ENCODE results near the gene RNF212. TPM values are rescaled to one million over a fixed set of nuclear protein-coding genes. Genes with fewer than 3 reads are reported as not detected.

RNF212 gene
- total RNA-seq, 2 donors from 2014 or later: 2.3 to 2.5 TPM

GRCh38 chr4:1093391-1094335, 19.7 kb downstream of the RNF212 start:
- no peaks in the 10 kb centered on the region for H3K9me3 ChIP-seq
- H3K27me3 ChIP-seq: no peaks in the 10 kb centered on the region
- H3K36me3 ChIP-seq: no peaks in the 10 kb centered on the region
- intact Hi-C loops (cut with DNase I): no loop called here
- no peak for TF ChIP-seq CTCF (IDR thresholded peaks at IDR 0.05)
- DNase-seq: no peak
- no peak overlapping the region for H3K27ac ChIP-seq
- no peak overlapping the region for H3K9ac ChIP-seq (ENCODE audit: low read depth in 2 of 2, low read length in 2 of 2)
- no peak overlapping the region for H3K4me3 ChIP-seq
- no peaks in the 10 kb centered on the region for H3K4me1 ChIP-seq

- Histone ChIP-seq H3K9me3 (no peaks in the 10 kb centered on the region), H3K27me3 (no peaks in the 10 kb centered on the region), H3K4me1 (no peaks in the 10 kb centered on the region), H3K27ac (no peak overlapping the region), H3K36me3 (no peaks in the 10 kb centered on the region), H3K4me3 (no peak overlapping the region), H3K9ac (ENCODE audit: low read depth in 2 of 2, low read length in 2 of 2) (no peak overlapping the region)
- intact Hi-C loops (cut with DNase I): no loop called here
- no peak for TF ChIP-seq CTCF (IDR thresholded peaks at IDR 0.05)
- no peak for DNase-seq
Observed at GRCh38 chr4:1092983-1093361, 20.4 kb downstream of the RNF212 start.

- no peaks in the 10 kb centered on the region for H3K36me3 ChIP-seq
- DNase-seq: no peak
- H3K4me1 ChIP-seq: no peaks in the 10 kb centered on the region
- H3K4me3 ChIP-seq: no peak overlapping the region
- H3K9ac ChIP-seq (ENCODE audit: low read depth in 2 of 2, low read length in 2 of 2): no peak overlapping the region
- no peaks in the 10 kb centered on the region for H3K9me3 ChIP-seq
- intact Hi-C loops (cut with DNase I): no loop called here
- H3K27ac ChIP-seq: no peak overlapping the region
- TF ChIP-seq CTCF (IDR thresholded peaks at IDR 0.05): no peak
- H3K27me3 ChIP-seq: no peaks in the 10 kb centered on the region
Observed at GRCh38 chr4:1092026-1092982, 21.1 kb downstream of the RNF212 start.

GRCh38 chr4:1091561-1091995, 21.8 kb downstream of the RNF212 start:
- no peak overlapping the region for H3K4me3 ChIP-seq
- no peak for DNase-seq
- H3K27me3 ChIP-seq: no peaks in the 10 kb centered on the region
- intact Hi-C loops (cut with DNase I): no loop called here
- no peaks in the 10 kb centered on the region for H3K9me3 ChIP-seq
- H3K9ac ChIP-seq (ENCODE audit: low read depth in 2 of 2, low read length in 2 of 2): no peak overlapping the region
- H3K4me1 ChIP-seq: no peaks in the 10 kb centered on the region
- no peak for TF ChIP-seq CTCF (IDR thresholded peaks at IDR 0.05)
- H3K27ac ChIP-seq: no peak overlapping the region
- no peaks in the 10 kb centered on the region for H3K36me3 ChIP-seq
